HG03060 (cell line): Measurements from ENCODE around the gene CFAP97.
"Not testable (repeated sequence)": the region's sequence is repeated elsewhere in the genome, so short reads cannot be mapped to it uniquely, and the experiment has no call there.

Experiments used
- ATAC-seq: cut with Tn5 transposase; IDR thresholded peaks from one replicate; pipeline ENCODE4 v1.9.1; 2021; ENCODE audit warnings: low read depth, moderate number of reproducible peaks; ENCODE audit not compliant: unreplicated experiment

The CFAP97 gene

DNA sequence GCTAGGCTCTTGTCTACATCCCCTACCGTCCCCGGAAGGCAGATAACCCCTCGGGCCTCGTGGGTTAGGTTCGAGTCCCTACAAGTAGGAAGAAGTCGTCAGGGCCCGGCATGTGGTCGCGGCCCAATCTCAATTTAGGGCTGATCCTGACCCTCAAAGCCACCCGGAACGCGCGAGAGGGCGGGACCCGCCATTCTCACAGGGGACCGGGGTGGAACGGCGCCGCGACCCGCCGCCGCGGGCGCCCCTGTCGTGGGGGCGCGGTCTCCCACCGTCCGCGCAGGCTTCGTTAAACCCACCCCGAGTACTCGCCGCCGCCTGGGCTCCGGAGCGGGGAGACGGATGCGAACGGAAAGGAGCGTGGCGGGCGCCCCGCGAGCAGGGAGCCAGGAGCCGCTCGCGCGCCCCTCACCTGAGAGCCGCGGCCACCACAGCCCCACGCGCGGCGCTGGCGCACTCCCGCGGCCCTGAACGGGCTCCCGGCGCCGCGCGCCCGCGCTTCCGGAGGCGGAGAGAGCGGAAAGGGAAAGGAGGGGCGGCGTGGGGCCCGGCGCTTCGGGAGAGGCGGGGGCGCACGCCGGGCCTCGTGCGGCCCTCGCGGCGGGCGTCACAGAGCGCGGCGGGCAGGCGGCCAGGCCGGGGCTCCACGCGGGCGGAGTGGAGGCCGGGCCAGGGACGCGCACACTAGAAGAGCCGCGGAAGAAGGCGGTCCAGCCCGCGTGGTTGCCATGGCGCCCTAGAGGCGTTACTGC lies at the start of gene CFAP97:
Gene CFAP97 (minus strand): TSS at position 515 of the 752 bp plus-strand sequence. CDS start 12,804 bp downstream, outside the sequence.
- peak; percentile 52 for ATAC-seq

DNA sequence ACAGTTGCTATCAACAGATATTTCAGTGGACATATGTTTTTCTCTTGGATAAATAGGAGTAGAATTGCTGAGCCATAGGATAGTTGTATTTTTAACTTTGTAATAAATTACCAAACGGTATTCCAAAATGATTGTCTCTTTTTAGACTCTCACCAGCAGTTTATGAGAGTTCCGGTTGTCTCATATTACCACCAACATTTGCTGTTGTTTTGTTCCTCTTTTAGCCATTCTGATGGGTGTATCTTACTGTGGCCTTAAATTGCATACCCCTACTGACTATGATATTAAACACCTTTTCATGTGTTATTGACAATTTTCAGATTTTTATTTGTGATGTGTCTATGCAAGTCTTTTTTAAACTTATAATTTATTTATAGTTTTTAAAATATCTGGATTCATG lies 45.3 kb upstream of the CFAP97 start:
- ATAC-seq: no peak

DNA sequence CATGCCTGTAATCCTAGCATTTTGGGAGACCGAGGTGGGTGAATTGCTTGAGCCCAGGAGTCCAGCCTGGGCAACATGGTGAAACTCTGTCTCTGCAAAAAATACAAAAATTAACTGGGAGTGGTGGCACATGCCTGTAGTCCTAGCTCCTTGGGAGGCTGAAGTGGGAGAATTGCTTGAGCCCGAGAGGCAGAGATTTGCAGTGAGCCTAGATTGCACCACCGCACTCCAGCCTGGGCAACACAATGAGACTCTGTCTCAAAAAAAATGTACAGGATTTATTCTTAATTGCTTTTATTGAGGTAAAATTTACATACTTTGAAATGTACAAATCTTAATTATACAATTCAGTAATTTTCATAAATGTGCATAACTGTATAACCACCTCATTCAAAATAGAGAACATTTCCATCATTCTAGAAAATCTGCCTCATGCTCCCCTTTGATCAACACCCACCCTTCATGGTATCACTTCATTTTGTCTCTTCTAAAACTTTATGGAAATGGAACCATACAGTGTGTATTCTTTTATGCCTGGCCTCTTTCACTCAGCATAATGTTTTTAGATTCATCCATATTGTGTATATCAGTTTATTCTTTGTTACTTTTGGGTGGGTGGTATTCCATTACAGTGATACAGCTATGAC lies 44.7 kb upstream of the CFAP97 start:
- ATAC-seq: no peak

DNA sequence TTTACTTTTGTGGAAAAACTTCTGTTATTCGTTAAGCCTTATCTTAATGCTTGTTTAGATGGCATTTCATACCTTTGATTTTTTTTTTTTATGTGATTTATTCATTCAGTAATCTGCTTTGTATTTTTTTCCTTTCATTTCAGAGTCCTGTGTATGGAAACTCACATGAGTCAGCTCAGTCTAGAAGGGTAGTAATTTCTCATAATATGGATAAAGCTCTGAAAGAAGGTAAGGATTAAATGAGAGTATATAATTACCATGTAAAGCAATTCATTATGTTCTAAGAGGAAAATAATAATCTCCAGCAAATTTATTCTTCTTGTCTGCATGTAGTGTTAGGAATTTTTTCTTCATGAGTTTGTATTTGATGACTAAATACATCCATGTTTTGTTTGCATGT lies 43.4 kb upstream of the CFAP97 start:
- no peak for ATAC-seq

DNA sequence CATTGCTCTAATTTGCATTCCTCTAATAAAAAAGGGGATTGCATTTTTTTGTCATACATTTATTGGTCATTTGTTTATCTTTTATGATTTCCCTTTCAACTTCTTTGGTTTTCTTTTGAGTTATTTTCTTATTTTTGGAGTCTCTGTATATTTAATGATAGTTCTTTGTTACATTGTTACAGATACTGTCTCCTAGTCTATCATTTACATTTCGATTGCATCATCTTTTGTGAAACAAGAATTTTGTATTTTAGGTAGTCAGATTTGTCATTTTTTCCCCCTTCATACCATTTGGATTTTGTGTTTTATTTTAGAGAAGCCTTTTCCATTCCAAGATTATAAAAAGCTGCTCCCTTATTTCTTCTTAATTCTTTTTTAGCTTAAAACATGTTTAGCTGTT lies 42.7 kb upstream of the CFAP97 start:
- ATAC-seq: no peak

DNA sequence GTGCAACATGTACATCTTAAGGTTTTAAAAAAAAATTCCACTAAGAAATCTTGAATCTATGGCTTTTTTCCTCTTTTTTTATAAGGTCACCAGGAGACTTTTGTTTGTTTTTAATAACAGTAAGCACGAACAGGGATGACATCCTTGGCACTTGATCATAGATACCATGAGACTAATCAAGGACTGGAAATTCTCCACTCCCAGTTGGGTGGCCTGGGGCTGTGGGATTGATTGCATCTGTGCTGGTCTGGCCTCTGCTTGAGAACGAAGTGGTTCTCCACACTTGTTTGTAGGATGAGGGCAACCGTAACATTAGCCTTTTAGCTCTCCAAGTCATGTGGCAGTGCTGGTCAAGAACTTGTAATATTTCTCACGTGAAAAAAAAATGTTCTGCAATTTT lies 41.0 kb upstream of the CFAP97 start:
- no peak for ATAC-seq

DNA sequence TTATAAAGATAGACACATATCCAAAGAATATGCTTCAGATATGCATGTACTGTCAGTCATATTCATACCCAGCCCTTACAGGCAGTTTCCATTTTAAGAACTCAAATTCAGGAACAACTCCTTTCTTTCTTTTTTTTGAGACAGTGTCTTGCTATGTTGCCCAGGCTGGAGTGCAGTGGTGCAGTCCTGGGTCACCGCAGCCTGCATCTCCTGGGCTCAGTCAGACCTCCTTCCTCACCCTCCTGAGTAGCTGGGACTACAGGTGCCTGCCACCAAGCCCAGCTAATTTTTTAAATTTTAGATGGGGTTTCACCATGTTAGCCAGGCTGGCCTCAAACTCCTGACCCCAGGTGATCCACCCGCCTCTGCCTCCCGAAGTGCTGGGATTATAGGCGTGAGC lies 40.1 kb upstream of the CFAP97 start:
- ATAC-seq: no peak

DNA sequence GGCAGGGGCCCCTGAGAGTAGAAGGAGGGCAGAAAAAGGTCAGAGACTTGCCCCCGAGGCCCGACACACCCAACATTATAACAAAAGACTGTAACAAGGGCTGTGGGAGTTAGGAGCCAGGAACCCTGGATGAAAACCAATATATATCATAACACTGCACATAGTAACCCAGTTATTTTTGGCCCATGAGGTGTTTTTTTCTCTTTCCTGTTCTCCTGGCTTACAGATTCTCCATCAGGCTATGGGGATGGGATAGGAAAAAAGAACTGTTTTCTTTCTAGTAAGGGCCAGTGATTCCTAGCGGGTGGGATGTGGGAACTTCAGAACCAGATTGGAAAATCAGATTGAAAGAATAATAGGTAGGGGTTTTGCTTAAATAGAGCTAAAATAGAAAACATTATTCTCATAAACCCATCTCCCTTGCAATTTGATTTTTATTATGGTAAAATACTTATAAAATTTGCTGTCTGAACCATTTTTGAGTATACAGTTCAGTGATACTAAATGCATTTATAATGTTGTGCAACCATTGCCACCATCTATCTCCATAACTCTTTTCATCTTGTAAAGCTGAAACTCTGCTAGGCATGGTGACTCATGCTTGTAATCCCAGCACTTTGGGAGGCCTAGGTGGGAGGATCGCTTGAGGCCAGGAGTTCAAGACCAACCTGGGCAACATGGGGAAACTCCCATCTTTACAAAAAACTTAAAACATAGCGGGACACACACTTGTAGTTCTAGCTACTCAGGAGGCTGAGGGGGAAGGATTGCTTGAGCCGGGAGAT lies 39.1 kb upstream of the CFAP97 start:
- no peak for ATAC-seq

DNA sequence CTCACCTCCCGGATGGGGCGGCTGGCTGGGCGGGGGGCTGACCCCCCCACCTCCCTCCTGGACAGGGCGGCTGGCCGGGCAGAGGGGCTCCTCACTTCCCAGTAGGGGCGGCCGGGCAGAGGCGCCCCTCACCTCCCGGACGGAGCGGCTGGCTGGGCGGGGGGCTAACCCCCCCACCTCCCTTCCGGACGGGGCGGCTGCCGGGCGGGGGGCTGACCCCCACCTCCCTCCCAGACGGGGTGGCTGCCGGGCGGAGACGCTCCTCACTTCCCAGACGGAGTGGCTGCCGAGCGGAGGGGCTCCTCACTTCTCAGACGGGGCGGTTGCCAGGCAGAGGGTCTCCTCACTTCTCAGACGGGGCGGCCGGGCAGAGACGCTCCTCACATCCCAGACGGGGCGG lies 36.7 kb upstream of the CFAP97 start:
- ATAC-seq: not testable (repeated sequence)

DNA sequence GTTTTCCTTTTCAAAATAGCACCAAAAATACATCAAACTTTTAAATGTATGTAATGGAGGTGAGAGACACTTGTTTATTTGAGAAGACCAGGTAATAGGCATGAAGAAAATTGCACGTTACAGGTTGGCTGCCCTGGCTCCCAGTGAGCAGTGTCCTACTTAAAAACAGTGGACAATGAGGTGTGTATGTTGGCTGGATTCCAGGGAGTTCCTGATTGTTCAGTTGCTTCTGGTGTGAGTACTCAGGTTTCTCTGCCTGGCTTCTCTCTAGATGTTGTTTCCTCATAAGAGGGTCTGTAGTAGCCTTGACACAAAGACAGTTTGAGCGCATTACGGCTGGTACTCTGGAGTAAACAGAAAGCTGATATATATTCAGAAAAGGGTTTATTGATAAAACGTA lies 35.0 kb upstream of the CFAP97 start:
- no peak for ATAC-seq

DNA sequence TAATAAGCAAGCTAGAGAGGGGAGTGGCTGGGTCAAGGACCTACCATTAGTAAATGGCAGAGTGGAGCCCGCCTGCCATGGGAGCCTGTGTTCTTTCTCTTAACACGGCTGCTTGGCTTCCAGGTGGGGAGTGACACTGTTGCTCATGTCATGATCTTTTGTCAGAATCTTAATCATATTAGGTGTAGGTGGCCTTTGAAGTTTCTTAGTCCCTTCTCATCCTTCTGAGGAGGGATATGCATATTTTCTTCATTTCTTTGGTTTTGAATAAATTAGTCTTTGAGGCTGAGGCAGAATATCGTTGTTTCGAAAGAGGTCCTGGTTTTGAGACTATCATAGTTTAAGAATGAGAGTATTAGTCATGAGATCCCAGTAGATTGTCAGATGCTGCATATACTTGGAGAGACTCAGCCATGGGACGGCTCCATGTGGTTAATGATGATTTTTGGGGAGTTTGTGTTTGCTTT lies 34.4 kb upstream of the CFAP97 start:
- ATAC-seq: no peak

DNA sequence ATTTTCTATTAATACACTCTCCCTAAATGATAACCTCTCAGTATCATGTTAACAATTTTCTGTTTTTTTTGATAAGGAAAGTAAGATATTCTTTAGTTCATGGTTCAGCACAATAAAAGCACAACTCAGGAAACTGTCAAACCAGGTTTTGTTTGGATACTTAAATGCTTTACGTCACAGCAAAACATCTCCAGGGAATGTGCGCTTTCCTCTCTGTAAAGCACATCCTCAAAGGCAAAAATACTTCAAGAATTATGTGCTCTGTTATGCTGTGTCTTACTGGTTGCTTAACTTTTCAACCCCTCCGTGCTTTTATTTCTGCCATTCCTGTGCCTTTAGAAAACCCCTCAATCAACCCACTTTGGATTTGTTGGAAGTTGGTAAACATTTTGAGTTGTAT lies 33.4 kb upstream of the CFAP97 start:
- no peak for ATAC-seq

DNA sequence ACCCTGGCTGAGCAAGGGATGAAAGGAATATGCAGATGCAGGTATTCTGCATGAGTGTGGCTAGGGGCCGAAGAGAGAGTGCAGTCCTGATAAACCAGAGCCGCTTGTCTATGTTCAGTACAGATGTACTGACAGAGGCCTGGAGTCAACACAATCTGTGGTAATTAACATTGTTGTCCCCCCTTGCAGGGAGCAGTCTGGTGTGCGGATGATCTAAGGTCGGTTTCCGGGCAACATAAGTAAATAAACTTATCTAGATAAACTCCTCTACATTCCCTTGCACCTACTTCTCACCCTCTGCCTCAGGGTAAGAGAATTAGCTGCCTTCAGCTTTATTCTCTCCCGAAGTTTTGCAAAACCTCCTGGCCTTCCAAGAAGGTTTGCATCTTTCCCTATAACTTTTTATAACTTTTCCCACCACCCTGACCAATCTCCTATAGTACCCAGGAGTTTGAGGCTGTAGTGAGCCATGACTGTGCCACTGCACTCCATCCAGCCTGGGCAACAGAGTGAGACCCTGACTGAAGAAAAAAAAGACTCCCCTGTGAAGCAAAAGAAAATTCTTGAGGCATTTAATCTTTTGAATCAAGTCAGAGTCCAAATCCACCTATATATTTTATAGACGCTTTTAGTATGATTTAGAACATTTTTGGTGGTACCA lies 32.2 kb upstream of the CFAP97 start:
- ATAC-seq: no peak

DNA sequence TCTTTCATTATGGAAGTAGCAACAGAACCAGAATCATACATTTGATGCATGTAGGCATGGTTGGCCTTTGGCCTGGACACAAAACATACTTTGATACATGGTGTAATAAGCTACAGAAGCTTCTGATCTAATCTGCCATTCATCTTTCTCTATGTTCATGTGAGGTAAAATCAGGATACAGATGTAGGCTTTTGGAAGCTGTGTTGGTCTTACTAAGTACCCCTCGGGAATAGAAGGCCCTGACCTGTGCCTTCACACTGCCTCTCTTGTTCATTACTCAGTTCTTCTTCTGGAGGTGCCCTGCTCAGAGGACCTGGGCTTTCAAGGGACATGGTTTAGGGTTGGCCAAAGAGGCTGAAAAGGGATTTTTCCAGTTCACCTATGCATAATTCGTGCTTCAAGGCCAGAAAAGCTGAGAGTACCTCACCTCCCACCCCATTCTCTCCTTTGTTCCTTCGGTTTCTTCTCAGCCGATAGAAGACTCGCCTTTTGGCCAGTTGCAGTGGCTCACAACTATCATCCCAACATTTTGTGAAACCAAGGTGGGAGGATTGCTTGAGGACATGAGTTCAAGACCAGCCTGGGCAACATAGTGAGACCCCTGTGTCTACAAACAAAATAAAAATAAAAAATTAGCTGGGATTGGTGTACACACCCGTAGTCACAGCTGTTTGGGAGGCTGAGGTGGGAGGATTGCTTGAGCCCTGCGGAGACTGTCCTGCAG lies 31.5 kb upstream of the CFAP97 start:
- ATAC-seq: no peak

DNA sequence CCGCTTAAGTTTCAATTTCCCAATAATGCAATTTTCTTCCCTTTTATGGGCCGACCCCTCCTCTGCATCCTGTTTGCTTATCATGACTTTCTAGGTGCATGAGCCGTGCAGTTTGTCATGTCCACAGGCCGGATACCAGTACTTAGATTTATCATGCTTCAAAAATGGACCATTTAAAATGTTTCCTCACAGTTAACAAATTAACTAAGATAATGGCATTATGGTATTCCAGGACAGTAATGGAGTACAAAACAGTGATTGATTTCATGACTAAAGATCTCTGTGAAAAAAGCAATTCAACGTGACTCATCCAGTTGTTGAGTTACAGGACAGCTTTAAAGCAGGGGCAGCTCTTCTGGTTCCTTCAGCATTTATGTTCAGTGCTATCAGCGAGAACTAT lies 28.6 kb upstream of the CFAP97 start:
- ATAC-seq: no peak

DNA sequence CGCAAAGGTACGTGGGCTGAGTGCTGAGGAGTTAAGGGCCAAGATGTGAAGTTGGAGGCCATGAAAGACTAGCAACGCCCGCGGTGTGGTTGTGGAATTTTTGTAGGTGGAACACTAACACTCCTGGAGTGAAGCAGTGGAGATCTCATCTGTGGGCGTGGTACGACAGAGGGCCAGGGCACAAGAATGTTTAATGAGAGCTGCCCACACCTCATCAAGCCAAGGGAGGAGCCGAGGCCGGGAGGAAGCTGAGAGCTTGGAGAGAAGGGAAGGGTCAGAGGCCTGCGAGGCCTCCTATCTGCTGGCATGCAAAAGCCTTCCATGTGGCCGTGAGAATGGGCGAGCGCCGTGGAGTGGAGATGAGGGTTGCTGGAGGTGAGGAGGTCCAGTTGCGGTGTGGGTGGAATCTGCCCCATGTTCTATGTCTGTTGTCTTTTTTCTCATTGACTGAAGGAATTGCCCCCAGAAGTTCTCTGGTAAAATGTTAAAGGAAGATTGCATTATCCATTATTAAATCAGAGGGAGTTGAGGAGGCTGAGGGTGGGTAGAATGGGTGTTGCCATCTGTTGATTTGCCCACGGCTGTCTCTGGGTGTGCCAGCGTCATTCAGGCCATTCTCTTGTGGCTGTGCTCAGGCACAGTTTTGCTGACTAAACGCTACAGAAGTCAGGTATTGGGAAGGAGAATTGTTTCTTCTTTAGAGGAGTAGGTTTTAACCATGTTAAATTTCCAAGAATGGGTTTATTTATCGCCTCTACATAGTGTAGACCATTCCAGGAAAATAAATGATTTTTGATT lies 25.4 kb upstream of the CFAP97 start:
- ATAC-seq: no peak

DNA sequence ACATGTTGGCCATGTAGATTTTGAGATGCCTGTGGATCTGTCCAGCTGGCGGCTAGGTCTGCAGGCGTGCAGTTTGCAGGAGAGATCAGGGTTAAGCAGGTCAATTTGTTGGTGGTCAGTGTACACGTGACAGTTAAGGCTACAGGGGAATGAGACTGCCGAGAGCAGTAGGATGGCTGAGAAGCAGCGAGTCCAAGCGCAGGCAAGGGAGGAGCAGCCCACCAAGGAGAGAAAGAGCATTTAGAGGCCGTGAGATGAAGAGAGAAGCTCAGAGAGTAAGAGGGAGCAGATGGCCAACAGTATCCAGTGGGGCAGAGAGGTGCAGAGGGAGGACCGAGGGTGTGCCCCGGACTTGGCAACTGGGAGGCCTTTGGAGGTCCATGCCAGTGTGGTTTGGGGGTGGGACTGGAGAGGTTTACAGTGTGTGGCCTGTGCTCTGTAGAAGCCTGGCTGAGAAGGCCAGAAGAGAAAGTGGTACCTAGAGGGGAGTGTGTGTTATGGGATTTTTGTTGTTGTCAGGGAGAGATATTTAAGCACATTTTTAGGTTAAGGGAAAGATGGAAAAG lies 24.0 kb upstream of the CFAP97 start:
- no peak for ATAC-seq

DNA sequence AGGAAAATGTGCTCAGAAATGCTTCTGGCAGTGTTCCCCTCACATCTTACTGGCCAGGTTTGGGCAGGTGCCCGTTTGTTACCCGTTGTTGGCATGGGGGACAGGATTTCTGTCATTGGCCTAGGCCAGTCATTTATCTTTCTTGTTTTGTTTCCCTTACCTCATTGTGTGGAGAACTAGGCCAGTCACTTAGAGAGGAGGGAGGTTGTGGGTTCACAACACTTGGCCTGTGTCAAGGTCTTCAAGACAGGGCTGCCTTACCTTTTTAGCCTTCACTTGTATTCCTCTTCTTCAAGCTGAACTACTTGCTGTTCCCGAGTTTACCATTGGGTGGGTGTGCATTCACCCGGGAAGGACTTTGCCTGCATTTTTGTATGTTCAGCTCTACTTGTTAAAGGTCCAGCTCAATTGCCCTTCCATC lies 23.3 kb upstream of the CFAP97 start:
- no peak for ATAC-seq

DNA sequence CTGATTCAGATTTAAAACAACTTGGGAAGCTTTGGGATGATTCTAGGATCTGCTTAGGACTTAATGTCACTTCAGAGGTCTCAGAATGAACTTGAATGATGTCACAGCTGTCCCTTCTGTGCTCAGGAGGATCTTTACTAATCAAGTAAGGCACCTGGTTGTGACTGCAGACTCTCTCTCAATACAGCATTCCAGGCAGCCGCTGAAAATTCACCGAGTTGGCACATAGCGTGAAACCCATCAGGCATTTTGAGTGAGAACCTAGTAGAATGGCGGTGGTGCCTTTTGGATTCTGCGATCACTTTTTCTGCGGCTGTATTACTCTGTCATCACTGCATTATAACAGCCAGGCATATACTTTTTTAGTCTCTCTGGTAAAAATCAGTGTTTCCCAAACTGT lies 22.1 kb upstream of the CFAP97 start:
- ATAC-seq: no peak
